Glomerular visceral epithelial cell (primary cell): Measurements from ENCODE around the gene TAB3.
"Not testable (repeated sequence)": the region's sequence is repeated elsewhere in the genome, so short reads cannot be mapped to it uniquely, and the experiment has no call there.

Experiments
- DNase-seq: peaks from one replicate; pipeline ENCODE4 v3.0.0-alpha.2; 2016; ENCODE audit errors: extremely low spot score

TAB3 gene

DNA sequence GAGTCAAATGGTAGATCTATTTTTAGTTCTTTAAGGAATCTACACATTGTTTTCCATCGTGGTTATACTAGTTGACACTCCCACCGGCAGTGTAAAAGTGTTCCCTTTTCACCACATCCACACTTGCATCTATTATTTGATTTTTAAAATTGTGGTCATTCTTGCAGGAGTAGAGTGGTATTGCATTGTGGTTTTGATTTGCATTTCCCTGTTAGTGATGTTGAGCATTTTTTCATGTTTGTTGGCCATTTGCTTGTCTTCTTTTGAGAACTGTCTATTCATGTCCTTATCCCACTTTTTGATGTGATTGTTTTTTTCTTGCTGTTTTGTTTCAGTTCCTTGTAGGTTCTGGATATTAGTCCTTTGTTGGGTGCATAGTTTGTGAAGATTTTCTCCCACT lies 70.0 kb downstream of the TAB3 start:
- no peak for DNase-seq

DNA sequence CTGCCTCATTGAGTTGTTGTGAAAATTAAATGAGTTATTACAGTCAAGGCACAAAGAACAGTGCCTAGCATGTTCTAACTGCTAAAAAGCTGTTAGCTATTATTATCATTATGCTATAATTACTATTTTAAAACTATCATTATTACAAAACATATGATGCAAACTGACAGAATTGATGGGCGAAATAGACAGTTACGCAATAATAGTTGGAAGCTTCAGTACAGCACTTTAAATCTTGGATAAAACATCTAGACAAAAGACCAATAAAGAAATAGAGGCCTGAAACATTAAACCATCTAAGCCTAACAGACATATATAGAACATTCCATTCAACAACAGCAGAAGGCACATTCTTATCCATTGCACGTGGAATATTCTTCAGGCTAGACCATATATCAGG lies 73.0 kb downstream of the TAB3 start:
- DNase-seq = no peak

DNA sequence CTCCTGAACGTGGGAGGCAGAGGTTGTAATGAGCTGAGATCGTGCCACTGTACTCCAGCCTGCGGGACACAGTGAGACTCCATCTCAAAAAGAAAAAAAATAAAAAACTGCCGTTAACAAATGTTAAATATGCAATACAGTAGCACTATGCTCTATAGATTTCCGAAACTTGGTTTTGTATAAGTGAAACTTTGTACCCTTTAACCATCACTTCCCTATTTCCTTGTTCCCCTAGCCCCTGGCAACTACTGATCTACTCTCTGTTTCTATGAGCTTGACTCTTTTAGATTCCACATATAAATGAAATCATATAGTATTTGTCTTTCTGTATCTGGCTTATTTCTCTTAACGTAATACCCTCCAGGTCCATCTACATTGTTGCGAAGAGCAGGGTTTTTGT lies 74.1 kb downstream of the TAB3 start:
- DNase-seq = no peak

DNA sequence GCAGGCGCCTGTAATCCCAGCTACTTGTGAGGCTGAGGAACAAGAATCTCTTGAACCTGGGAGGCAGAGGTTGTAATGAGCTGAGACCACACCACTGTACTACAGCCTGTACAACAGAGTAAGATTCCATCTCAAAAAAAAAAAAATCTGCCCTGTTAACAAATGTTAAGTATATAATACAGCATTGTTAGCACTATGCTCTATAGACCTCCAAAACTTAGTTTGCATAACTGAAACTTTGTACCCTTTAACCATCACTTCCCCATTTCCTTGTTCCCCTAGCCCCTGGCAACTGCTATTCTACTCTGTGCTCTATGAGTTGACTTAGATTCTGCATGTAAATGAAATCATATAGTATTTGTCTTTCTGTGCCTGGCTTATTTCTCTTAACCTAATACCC lies 76.7 kb downstream of the TAB3 start:
- no peak for DNase-seq

DNA sequence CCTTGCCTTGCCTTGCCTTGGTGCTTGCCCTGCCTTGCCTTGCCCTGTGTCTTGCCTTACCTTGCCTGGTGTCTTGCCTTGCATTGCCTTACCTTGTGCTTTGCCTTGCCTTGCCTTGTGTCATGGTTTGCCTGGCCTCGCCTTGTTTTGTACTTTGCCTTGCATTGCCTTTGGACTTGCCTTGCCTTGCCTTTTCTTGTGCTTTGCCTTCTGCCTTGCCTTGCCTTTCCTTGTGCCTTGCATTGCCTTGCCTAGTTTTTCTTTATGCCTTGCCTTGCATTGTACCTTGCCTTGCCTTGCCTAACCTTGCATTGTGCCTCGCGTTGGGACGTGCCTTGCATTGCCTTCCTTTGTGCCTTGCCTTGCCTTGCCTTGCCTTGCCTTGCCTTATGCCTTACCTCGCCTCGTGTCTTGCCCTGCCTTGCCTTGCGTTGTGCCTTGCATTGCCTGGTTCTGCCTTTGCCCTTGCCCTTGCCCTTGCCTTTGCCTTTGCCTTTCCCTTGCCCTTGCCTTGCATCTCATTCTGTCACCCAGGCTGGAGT lies 82.8 kb downstream of the TAB3 start:
- no peak for DNase-seq

DNA sequence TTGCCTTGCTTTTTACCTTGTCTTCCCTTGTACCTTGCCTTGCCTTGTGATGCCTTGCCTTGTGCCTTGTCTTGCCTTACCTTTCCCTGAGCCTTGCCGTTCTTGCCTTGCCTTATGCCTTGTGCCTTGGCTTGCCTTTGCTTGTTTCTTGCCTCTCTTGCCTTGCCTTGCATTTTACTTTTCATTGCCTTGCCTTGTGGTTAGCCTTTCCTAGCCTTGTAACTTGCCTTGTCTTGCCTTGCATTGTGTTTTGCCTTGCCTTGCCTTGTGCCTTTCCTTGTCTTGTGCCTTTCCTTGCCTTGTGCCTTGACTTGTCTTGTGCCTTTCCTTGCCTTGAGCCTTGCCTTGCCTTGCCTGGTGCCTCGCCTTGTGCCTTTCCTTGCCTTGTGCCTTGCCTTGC lies 84.6 kb downstream of the TAB3 start:
- no peak for DNase-seq

DNA sequence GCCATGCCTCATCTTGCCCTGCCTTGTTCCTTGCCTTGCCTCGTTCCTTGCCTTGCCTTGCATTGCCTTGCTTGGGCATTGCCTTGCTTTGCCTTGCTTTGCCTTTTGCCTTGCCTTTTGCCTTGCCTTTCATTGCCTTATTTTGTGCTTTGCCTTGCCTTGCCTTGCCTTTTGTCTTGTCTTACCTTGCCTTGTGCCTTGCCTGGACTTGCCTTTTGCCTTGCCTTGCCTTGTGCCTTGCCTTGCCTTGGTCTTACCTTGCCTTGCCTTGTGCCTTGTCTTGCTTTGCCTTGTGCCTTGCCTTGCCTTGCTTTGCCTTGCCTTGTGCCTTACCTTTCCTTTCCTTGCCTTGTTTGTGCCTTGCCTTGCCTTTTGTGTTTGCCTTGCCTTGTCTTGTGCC lies 88.2 kb downstream of the TAB3 start:
- DNase-seq = no peak

- DNase-seq = no peak
These were observed 89.7 kb downstream of the TAB3 start for GRCh38 chrX:30799327-30799726.

DNA sequence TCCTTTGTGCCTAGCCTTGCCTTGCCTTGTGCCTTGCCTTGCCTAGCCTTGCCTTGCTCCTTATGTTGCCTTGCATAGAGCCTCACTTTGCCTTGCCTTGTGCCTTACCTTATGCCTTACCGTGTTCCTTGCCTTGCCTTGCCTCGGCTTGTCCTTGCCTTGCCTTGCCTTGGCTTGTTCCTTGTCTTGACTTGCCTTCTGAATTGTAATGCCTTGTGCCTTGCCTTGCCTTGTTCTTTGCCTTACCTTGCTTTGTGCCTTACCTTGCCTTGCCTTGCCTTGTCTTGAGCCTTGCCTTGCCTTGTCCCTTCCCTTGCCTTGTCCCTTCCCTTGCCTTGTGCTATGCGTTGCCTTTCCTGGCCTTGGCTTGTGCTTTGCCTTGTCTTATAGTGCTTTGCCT lies 90.2 kb downstream of the TAB3 start:
- no peak for DNase-seq

DNA sequence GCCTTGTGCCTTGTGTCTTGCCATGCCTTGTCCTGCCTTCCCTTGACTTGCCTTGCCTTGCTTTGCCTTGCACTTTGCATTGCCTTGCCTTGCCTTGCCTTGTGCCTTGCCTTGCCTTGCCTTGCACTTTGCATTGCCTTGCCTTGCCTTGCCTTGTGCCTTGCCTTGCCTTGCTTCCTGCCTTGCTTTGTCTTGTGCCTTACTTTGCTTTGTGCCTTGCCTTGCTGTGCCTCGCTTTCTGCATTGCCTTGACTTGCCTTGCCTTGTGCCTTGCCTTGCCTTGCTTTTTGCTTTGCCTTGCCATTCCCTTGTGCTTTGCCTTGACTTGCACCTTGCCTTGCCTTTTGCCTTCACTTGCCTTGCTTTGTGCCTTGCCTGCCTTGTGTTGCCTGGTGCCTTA lies 91.8 kb downstream of the TAB3 start:
- DNase-seq = not testable (repeated sequence)

DNA sequence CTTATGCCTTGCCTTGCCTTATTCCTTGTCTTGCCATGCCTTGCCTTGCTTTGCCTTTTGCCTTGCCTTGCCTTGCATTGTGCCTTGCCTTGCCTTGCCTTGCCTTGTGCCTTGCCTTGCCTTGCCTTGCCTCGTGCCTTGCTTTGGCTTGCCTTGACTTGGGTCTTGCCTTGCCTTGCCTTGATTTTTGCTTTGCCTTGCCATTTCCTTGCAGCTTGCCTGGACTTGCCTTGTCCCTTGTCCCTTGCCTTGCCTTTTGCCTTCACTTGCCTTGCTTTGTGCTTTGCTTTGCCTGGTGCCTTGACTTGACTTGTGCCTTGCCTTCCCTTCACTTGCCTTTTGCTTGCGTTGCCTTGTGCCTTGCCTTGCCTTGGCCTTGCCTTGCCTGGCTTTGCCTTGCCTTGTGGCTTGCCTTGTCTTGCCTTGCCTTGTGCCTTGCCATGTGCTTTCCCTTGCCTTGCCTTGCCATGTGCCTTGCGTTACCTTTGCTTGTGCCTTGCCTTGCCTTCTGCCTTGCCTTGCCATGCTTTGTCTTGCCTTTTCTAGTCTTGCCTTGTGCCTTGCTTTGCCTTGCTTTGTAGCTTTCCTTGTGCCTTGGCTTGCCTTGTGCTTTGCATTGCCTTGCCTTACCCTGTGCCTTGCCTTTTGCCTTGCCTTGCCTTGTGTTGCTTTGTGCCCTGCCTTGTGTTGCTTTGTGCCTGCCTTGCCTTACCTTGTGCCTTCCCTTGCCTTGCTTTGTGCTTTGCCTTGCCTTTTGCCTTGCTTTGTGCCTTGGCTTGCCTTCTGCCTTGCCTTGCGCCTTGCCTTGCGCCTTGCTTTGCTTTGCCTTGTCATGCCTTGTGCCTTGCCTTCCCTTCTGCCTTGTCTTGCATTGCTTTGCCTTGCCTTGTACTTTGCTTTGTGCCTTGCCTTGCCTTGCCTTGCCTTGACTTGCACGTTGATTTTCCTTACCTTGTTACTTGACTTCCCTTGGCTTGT lies 92.8 kb downstream of the TAB3 start:
- DNase-seq = no peak

DNA sequence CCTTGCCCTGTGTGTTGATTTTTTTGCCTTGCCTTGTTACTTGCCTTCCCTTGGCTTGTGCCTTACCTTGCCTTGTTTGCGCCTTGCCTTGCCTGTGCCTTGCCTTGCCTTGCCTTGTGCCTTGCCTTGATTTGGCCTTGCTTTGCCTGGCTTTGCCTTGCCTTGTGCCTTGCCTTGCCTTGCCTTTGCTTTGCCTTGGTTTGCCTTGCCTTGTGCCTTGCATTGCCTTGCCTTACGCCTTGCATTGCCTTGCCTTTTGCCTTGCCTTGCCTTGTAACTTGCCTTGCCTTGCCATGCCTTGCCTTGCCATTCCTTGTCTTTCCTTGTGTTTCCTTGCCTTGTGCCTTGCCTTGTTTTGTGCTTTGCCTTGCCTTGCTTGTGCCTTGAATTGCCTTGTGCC lies 94.6 kb downstream of the TAB3 start:
- DNase-seq = no peak

DNA sequence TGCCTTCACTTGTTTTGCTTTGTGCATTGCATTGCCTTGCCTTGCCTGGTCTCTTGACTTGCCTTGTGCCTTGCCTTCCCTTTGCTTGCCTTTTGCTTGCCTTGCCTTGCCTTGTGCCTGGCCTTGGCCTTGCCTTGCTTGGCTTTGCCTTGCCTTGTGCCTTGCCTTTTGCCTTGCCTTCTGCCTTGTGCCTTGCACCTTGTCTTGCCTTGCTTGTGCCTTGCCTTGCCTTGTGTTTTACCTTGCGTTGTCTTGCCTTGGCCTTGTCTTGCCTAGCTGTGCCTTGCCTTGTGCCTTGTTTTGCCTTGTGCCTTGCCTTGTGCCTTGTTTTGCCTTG lies 95.3 kb downstream of the TAB3 start:
- DNase-seq = no peak

- DNase-seq = no peak
These were observed 95.8 kb downstream of the TAB3 start for GRCh38 chrX:30793075-30793766.

DNA sequence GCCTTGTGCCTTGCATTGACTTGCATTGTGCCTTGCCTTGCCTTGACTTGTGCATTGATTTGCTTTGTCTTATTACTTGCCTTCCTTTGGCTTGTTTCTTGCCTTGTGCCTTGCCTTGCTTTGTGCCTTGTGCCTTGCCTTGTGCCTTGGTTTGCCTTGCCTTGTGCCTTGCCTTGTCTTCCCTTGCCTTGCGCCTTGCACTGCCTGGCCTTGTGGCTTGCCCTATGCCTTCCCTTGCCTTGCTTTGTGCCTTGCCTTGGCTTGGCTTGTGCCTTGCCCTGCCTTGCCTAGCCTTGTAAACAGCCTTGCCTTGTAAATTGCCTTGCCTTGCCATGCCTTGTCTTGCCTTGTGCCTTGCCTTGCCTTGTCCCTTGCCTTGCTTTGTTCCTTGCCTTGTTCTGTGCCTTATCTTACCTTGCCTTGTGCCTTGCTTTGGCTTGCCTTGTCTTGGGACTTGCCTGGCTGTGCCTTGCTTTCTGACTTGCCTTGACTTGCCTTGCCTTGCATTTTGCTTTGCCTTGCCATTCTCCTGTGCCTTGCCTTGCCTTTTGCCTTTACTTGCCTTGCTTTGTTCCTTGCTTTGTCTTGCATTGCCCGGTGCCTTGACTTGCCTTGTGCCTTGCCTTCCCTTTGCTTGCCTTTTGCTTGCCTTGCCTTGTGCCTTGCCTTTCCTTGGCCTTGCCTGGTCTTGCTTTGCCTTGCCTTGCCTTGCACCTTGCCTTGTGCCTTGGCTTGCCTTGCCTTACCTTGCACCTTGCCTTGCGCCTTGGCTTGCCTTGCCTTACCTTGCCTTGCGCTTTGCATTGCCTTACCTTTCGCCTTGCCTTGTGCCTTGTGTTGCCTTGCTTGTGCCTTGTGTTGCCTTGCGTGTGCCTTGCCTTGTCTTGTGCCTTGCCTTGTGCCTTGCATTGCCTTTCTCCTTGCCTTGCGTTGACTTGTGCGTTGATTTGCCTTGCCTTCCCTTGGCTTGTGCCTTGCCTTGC lies 97.5 kb downstream of the TAB3 start:
- DNase-seq = no peak

DNA sequence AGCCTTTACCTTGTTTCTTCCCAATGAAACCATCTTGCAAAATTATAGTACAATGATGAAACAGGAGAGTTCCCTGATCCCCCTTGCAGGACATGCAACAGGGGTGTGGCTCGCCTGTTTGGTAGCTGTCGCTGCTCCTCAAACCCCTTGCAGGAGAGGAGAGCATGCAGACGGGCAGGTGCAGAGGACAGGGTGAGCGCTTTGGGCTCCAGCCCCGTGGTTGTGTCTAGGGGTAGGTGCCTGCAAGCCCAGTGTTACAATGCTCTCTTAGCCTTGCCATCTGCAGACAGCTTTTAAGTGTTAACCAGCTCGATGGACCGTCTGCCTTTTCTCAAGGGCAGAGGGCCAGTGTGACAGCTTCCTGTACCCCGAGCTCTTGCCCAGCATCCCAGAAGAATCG lies 102.0 kb downstream of the TAB3 start:
- no peak for DNase-seq

- no peak for DNase-seq
These were observed 102.7 kb downstream of the TAB3 start for GRCh38 chrX:30786374-30786773.

DNA sequence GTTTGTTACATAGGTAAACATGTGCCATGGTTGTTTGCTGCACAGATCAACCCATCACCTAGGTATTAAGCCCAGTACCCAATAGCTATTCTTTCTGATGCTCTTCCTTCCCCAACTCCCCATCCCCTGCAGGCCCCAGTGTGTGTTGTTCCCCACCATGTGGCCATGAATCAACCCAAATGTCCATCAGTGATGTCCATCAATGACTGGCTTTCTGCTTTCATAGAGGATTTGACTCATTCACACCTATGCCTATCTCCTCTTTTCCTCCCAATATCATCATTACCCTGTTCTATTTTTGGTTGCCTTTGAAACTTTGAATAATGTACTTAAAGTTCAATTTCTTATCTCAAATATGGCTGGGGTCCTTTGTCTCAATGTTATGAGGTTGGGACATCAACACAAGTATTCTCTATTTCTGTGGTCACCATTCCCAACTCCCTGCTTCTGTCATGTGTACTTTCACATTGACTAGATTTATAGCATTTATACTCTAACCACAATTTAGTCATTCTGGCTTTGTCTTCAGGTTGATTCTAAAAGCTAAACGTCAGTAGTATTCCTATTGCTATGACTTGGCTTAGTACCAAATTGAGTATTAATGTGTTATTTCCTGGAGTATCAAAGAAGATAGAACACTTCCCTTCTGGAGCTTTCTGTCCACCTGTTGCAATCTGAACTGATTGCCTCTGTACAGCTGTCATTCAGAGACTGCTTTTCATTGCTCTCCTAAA lies 107.2 kb downstream of the TAB3 start:
- no peak for DNase-seq

- no peak for DNase-seq
These were observed 109.5 kb downstream of the TAB3 start for GRCh38 chrX:30779453-30780030.

DNA sequence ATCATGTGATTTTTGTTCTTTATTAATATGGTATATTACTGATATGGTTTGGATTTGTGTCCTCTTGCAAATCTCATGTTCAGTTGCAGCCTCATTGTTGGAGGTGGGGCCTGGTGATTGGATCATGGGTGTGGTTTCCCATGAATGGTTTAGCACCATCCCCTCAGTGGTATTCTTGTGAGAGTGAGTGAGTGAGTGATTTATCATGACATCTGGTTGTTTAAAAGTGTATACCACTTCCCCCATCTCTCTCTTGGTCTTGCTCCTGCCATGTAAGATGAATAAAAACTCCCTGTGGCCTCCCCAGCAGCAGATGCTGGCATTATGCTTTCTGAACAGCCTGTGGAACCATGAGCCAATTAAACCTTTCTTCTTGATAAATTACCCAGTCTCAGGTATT lies 111.5 kb downstream of the TAB3 start:
- DNase-seq = no peak
